ENCODE measurements around the gene SLC2A8. TPM values are rescaled to one million over a fixed set of nuclear protein-coding genes. Genes with fewer than 3 reads are reported as not detected.
A peak's percentile ranks its signal among the peaks of the same experiment; 100 is the strongest.

SLC2A8 gene
- total RNA-seq, 1 donor from 2014 or later = 40.2 TPM

GRCh38 chr9:127422133-127422782, 25.3 kb downstream of the SLC2A8 start:
- peaks cover 35% of the 10 kb centered on the region for H3K4me1 Mint-ChIP-seq (ENCODE audit: unreplicated experiment)
- no peak for DNase-seq (ENCODE audit: extremely low spot score, unreplicated experiment)
- TF ChIP-seq CTCF (conservative IDR thresholded peaks at IDR 0.05) = no peak
- peak overlapping the region; percentile 97 for H3K27ac Mint-ChIP-seq
- H3K27me3 Mint-ChIP-seq = no peaks in the 10 kb centered on the region
- no peaks in the 10 kb centered on the region for H3K36me3 Mint-ChIP-seq
- H3K4me3 Mint-ChIP-seq = peak overlapping the region; percentile 98
- no peaks in the 10 kb centered on the region for H3K9me3 Mint-ChIP-seq

- no peak for TF ChIP-seq CTCF (conservative IDR thresholded peaks at IDR 0.05)
- DNase-seq (ENCODE audit: extremely low spot score, unreplicated experiment) = no peak
- Mint-ChIP-seq H3K27ac (peak overlapping the region; percentile 97), H3K36me3 (no peaks in the 10 kb centered on the region), H3K27me3 (no peaks in the 10 kb centered on the region), H3K9me3 (no peaks in the 10 kb centered on the region), H3K4me1 (ENCODE audit: unreplicated experiment) (peaks cover 35% of the 10 kb centered on the region), H3K4me3 (peak overlapping the region; percentile 98)
Observed at GRCh38 chr9:127422787-127423186, 25.8 kb downstream of the SLC2A8 start.

GRCh38 chr9:127423476-127423933, 26.5 kb downstream of the SLC2A8 start:
- H3K9me3 Mint-ChIP-seq = no peaks in the 10 kb centered on the region
- no peaks in the 10 kb centered on the region for H3K36me3 Mint-ChIP-seq
- peak overlapping the region; percentile 98 for H3K4me3 Mint-ChIP-seq
- no peaks in the 10 kb centered on the region for H3K27me3 Mint-ChIP-seq
- TF ChIP-seq CTCF (conservative IDR thresholded peaks at IDR 0.05) = peak; percentile 17
- no peak for DNase-seq (ENCODE audit: extremely low spot score, unreplicated experiment)
- H3K27ac Mint-ChIP-seq = peak overlapping the region; percentile 97
- peaks cover 35% of the 10 kb centered on the region for H3K4me1 Mint-ChIP-seq (ENCODE audit: unreplicated experiment)

GRCh38 chr9:127423934-127424675, 27.1 kb downstream of the SLC2A8 start, which contains the start of gene ZNF79:
TSS of gene ZNF79 (plus strand) at chr9:127424382. CDS start at chr9:127424788, 406 bp downstream.
- Mint-ChIP-seq H3K9me3 (no peaks in the 10 kb centered on the region), H3K36me3 (no peaks in the 10 kb centered on the region), H3K27ac (peak within 1 kb of the TSS; percentile 97), H3K27me3 (no peaks in the 10 kb centered on the region), H3K4me3 (peak within 1 kb of the TSS; percentile 98), H3K4me1 (ENCODE audit: unreplicated experiment) (peaks cover 35% of the 10 kb centered on the region)
- DNase-seq (ENCODE audit: extremely low spot score, unreplicated experiment) = peak; percentile 95
- no peak for TF ChIP-seq CTCF (conservative IDR thresholded peaks at IDR 0.05)

- peak overlapping the region; percentile 98 for H3K4me3 Mint-ChIP-seq
- DNase-seq (ENCODE audit: extremely low spot score, unreplicated experiment) = no peak
- H3K27me3 Mint-ChIP-seq = no peaks in the 10 kb centered on the region
- peaks cover 35% of the 10 kb centered on the region for H3K4me1 Mint-ChIP-seq (ENCODE audit: unreplicated experiment)
- peak overlapping the region; percentile 97 for H3K27ac Mint-ChIP-seq
- H3K36me3 Mint-ChIP-seq = no peaks in the 10 kb centered on the region
- no peaks in the 10 kb centered on the region for H3K9me3 Mint-ChIP-seq
- TF ChIP-seq CTCF (conservative IDR thresholded peaks at IDR 0.05) = no peak
Observed at GRCh38 chr9:127424676-127424999, 27.7 kb downstream of the SLC2A8 start.

Data from type B pancreatic cell (in vitro differentiated cells).